Neural cell (in vitro differentiated cells): ENCODE results near the gene E2F3. TPM values are rescaled to one million over a fixed set of nuclear protein-coding genes. Genes with fewer than 3 reads are reported as not detected.

Source experiments
- H2AFZ ChIP-seq: fragments of 200-600, 300-800 bp; sonication (generic), shearing (Covaris generic); 2 replicates; pipeline ENCODE4 v1.6.0; 2014; ENCODE audit warnings: low read depth, mild to moderate bottlenecking, antibody characterized with exemption, low read length, moderate library complexity
- H3F3A ChIP-seq: fragments of 200-600 bp; shearing (Covaris generic); 2 replicates; pipeline ENCODE4 v1.6.1; 2016; ENCODE audit warnings: mild to moderate bottlenecking, moderate library complexity, mixed read lengths, antibody characterized with exemption, low read length; ENCODE audit not compliant: insufficient read depth, poor library complexity, severe bottlenecking
- H3K27ac ChIP-seq: fragments of 200-600, 300-800 bp; sonication (generic), shearing (Covaris generic); 2 replicates; pipeline ENCODE4 v1.5.1; 2014; ENCODE audit warnings: mild to moderate bottlenecking, low read length, moderate library complexity
- H3K27me3 ChIP-seq: fragments of 300-800, 200-600 bp; sonication (generic), shearing (Covaris generic); 2 replicates; pipeline ENCODE4 v1.6.0; 2014; ENCODE audit warnings: mild to moderate bottlenecking, low read depth, low read length, moderate library complexity; ENCODE audit not compliant: insufficient read depth
- H3K36me3 ChIP-seq: fragments of 300-800, 200-600 bp; sonication (generic), shearing (Covaris generic); 2 replicates; pipeline ENCODE4 v1.5.1; 2014; ENCODE audit warnings: mild to moderate bottlenecking, antibody characterized with exemption, low read length, moderate library complexity; ENCODE audit not compliant: insufficient read depth
- H3K4me2 ChIP-seq: fragments of 300-800, 200-600 bp; sonication (generic), shearing (Covaris generic); 2 replicates; pipeline ENCODE4 v1.6.0; 2014; ENCODE audit warnings: mild to moderate bottlenecking, low read length
- H3K4me3 ChIP-seq: fragments of 300-800, 200-600 bp; sonication (generic), shearing (Covaris generic); 2 replicates; pipeline ENCODE4 v1.5.1; 2014; ENCODE audit warnings: mild to moderate bottlenecking, low read length, moderate library complexity
- H3K79me2 ChIP-seq: fragments of 200-600 bp; shearing (Covaris generic); replicated peaks from 2 replicates; pipeline ENCODE4 v1.6.0; 2014; ENCODE audit warnings: mild to moderate bottlenecking, low read length, moderate library complexity; ENCODE audit not compliant: insufficient read depth
- H3K9ac ChIP-seq: fragments of 300-800, 200-600 bp; sonication (generic), shearing (Covaris generic); 2 replicates; pipeline ENCODE4 v1.6.1; 2016; ENCODE audit warnings: mild to moderate bottlenecking, low read length, mixed read lengths
- H3K9me2 ChIP-seq: fragments of 200-600 bp; shearing (Covaris generic); 2 replicates; pipeline ENCODE4 v1.6.1; 2016; ENCODE audit warnings: mild to moderate bottlenecking, low read length, mixed read lengths; ENCODE audit not compliant: insufficient read depth
- H3K9me3 ChIP-seq: fragments of 200-600, 300-800 bp; sonication (generic), shearing (Covaris generic); 2 replicates; pipeline ENCODE4 v1.6.1; 2016; ENCODE audit warnings: mild to moderate bottlenecking, mixed run types, low read length, moderate library complexity, mixed read lengths
- H4K20me1 ChIP-seq: fragments of 200-600 bp; shearing (Covaris generic); 2 replicates; pipeline ENCODE4 v1.6.1; 2016; ENCODE audit warnings: mild to moderate bottlenecking, mixed run types; ENCODE audit not compliant: insufficient read depth
- EP300 ChIP-seq: fragments of 450-650 bp; conservative IDR thresholded peaks from 2 replicates; pipeline ENCODE4 v1.6.1; 2014; ENCODE audit warnings: antibody characterized with exemption, mild to moderate bottlenecking, moderate library complexity; ENCODE audit not compliant: poor library complexity, severe bottlenecking
- EZH2 ChIP-seq: fragments of 200-600, 300-800 bp; shearing (Covaris generic), sonication (generic); IDR thresholded peaks from 2 replicates; pipeline ENCODE4 v1.6.1; 2014; ENCODE audit warnings: antibody characterized with exemption, low read length, borderline replicate concordance, mild to moderate bottlenecking; ENCODE audit not compliant: insufficient read depth, poor library complexity, severe bottlenecking
- MXI1 ChIP-seq: fragments of 450-650 bp; conservative IDR thresholded peaks from 2 replicates; pipeline ENCODE4 v1.6.1; 2014; ENCODE audit warnings: antibody characterized with exemption, mild to moderate bottlenecking; ENCODE audit not compliant: poor library complexity, severe bottlenecking
- POLR2AphosphoS5 ChIP-seq: IDR thresholded peaks from 2 replicates; pipeline ENCODE4 v1.6.1; 2012
- RAD21 ChIP-seq: fragments of 450-650 bp; conservative IDR thresholded peaks from 2 replicates; pipeline ENCODE4 v1.6.1; 2014; ENCODE audit warnings: antibody characterized with exemption, mild to moderate bottlenecking, moderate library complexity
- SMC3 ChIP-seq: fragments of 450-650 bp; conservative IDR thresholded peaks from 2 replicates; pipeline ENCODE4 v1.6.1; 2014; ENCODE audit warnings: antibody characterized with exemption, mild to moderate bottlenecking, moderate library complexity; ENCODE audit not compliant: poor library complexity
- TAF1 ChIP-seq: IDR thresholded peaks from 2 replicates; pipeline ENCODE4 v1.6.1; 2012; ENCODE audit warnings: low read depth
- polyA plus RNA-seq: library from polyadenylated mRNA; depleted of rRNA; stranded (reverse); fragments of >200 nt; gene quantifications from 2 replicates; pipeline ENCODE4 v1.2.3, GENCODE V29; 2014
- TF ChIP-seq, protein P1 (sequence below): fragments of 450-650 bp; IDR thresholded peaks from 2 replicates; pipeline ENCODE4 v1.5.1; 2014; ENCODE audit warnings: antibody characterized with exemption, mild to moderate bottlenecking, moderate library complexity; ENCODE audit not compliant: poor library complexity, severe bottlenecking
- TF ChIP-seq, protein P2 (sequence below): IDR thresholded peaks from 2 replicates; pipeline ENCODE4 v1.6.1; 2012; ENCODE audit warnings: borderline replicate concordance

E2F3 gene
- polyA plus RNA-seq, 1 donor from 2014 or later: 4.8 TPM

DNA sequence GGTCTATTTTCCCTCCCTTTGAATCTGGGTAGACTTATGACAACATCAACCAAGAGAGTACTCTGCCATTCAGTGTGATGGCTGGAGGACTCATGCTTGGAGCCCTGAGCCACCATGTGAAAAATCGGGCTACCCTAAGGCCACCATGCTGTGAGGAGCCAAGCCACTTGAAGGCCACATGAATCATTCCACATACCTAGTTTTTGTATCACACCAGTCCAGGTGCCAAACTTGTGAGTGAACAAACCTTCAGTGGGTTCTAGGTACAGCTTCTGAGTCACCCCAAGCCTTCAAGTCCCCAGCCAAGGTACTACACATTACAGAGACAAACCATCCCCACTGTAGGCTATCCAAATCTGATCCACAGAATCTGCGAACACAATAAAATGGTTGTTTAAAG lies 37.4 kb upstream of the E2F3 start:
- no peaks in the 10 kb centered on the region for H3K9me3 ChIP-seq
- TF ChIP-seq, protein P1, sequence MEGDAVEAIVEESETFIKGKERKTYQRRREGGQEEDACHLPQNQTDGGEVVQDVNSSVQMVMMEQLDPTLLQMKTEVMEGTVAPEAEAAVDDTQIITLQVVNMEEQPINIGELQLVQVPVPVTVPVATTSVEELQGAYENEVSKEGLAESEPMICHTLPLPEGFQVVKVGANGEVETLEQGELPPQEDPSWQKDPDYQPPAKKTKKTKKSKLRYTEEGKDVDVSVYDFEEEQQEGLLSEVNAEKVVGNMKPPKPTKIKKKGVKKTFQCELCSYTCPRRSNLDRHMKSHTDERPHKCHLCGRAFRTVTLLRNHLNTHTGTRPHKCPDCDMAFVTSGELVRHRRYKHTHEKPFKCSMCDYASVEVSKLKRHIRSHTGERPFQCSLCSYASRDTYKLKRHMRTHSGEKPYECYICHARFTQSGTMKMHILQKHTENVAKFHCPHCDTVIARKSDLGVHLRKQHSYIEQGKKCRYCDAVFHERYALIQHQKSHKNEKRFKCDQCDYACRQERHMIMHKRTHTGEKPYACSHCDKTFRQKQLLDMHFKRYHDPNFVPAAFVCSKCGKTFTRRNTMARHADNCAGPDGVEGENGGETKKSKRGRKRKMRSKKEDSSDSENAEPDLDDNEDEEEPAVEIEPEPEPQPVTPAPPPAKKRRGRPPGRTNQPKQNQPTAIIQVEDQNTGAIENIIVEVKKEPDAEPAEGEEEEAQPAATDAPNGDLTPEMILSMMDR: no peak
- TF ChIP-seq RAD21 (no peak), SMC3 (no peak), POLR2AphosphoS5 (no peak), MXI1 (no peak), TAF1 (no peak), EZH2 (no peak), EP300 (no peak)
- TF ChIP-seq, protein P2, sequence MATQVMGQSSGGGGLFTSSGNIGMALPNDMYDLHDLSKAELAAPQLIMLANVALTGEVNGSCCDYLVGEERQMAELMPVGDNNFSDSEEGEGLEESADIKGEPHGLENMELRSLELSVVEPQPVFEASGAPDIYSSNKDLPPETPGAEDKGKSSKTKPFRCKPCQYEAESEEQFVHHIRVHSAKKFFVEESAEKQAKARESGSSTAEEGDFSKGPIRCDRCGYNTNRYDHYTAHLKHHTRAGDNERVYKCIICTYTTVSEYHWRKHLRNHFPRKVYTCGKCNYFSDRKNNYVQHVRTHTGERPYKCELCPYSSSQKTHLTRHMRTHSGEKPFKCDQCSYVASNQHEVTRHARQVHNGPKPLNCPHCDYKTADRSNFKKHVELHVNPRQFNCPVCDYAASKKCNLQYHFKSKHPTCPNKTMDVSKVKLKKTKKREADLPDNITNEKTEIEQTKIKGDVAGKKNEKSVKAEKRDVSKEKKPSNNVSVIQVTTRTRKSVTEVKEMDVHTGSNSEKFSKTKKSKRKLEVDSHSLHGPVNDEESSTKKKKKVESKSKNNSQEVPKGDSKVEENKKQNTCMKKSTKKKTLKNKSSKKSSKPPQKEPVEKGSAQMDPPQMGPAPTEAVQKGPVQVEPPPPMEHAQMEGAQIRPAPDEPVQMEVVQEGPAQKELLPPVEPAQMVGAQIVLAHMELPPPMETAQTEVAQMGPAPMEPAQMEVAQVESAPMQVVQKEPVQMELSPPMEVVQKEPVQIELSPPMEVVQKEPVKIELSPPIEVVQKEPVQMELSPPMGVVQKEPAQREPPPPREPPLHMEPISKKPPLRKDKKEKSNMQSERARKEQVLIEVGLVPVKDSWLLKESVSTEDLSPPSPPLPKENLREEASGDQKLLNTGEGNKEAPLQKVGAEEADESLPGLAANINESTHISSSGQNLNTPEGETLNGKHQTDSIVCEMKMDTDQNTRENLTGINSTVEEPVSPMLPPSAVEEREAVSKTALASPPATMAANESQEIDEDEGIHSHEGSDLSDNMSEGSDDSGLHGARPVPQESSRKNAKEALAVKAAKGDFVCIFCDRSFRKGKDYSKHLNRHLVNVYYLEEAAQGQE: no peak
- no peak overlapping the region for H2AFZ ChIP-seq
- H4K20me1 ChIP-seq: no peaks in the 10 kb centered on the region
- H3K79me2 ChIP-seq: no peaks in the 10 kb centered on the region
- H3K36me3 ChIP-seq: no peaks in the 10 kb centered on the region
- H3K9me2 ChIP-seq: no peaks in the 10 kb centered on the region
- no peaks in the 10 kb centered on the region for H3F3A ChIP-seq
- no peaks in the 10 kb centered on the region for H3K27me3 ChIP-seq
- H3K9ac ChIP-seq: no peak overlapping the region
- H3K4me2 ChIP-seq: no peak overlapping the region
- no peak overlapping the region for H3K27ac ChIP-seq
- H3K4me3 ChIP-seq: no peak overlapping the region

DNA sequence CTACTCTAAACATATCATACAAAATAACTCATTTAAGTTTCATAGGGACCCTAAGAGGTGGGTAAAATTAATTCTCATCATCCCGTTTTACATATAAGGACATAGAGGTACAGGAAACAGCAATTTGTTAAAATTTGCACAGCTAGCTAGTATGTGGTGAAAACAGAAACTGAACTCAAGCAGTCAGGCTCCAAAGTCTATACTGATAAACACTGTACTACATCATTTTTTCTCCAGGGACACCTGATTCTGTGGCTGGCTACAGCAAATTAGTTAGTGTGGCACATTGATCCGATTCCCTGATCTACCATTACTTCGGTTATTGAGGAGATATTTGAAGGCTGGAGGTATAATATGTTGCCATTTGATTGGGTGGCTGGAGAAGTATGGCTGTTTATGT lies 36.2 kb upstream of the E2F3 start:
- H3K4me3 ChIP-seq: no peak overlapping the region

More for the DNA sequence above, 36.2 kb upstream of the E2F3 start:
- Histone ChIP-seq H2AFZ (no peak overlapping the region), H3K79me2 (no peaks in the 10 kb centered on the region), H3K36me3 (no peaks in the 10 kb centered on the region), H3K9me3 (no peaks in the 10 kb centered on the region), H3K27ac (no peak overlapping the region), H3K9ac (no peak overlapping the region), H3K4me2 (no peak overlapping the region), H3F3A (no peaks in the 10 kb centered on the region), H3K9me2 (no peaks in the 10 kb centered on the region), H4K20me1 (no peaks in the 10 kb centered on the region), H3K27me3 (no peaks in the 10 kb centered on the region)
- TF ChIP-seq SMC3 (no peak), RAD21 (no peak), POLR2AphosphoS5 (no peak), EZH2 (no peak), EP300 (no peak), MXI1 (no peak), TAF1 (no peak)
- TF ChIP-seq, protein P1: no peak
- TF ChIP-seq, protein P2: no peak
